ENCODE data around the gene HAGH.

HAGH gene

DNA sequence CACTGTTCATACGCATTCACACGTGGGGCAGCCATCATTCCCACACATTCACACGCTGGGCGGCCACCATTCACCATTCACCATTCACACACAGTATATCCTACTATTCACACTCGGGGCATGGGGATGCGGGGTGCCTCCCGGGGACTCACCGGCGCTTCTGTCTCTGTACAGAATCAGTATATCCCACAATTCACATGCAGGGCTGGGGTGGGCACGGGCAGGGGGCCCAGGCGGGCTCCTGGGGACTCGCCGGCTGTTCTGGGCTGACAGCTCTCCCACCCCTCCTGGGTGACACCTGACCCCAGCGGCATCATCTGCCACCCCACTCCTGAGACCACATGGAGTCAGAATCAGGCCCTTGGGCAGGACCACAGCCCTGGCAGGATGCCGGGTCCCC, 64.9 kb downstream of the HAGH start:
- Histone ChIP-seq H3K9me3 (no peaks in the 10 kb centered on the region), H3K27ac (no peak overlapping the region), H3K4me1 (no peaks in the 10 kb centered on the region), H3K36me3 (peaks cover 62 to 96% (median 93%) of the 10 kb centered on the region in 3 donors), H3K27me3 (no peaks in the 10 kb centered on the region), H3K4me3 (no peak overlapping the region)
- no peak for DNase-seq
- TF ChIP-seq, protein P1, sequence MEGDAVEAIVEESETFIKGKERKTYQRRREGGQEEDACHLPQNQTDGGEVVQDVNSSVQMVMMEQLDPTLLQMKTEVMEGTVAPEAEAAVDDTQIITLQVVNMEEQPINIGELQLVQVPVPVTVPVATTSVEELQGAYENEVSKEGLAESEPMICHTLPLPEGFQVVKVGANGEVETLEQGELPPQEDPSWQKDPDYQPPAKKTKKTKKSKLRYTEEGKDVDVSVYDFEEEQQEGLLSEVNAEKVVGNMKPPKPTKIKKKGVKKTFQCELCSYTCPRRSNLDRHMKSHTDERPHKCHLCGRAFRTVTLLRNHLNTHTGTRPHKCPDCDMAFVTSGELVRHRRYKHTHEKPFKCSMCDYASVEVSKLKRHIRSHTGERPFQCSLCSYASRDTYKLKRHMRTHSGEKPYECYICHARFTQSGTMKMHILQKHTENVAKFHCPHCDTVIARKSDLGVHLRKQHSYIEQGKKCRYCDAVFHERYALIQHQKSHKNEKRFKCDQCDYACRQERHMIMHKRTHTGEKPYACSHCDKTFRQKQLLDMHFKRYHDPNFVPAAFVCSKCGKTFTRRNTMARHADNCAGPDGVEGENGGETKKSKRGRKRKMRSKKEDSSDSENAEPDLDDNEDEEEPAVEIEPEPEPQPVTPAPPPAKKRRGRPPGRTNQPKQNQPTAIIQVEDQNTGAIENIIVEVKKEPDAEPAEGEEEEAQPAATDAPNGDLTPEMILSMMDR (IDR thresholded peaks at IDR 0.05), result no peak
- intact Hi-C loops (cut with DNase I; ENCODE audit: low total_unique reads), result no loop called here

DNA sequence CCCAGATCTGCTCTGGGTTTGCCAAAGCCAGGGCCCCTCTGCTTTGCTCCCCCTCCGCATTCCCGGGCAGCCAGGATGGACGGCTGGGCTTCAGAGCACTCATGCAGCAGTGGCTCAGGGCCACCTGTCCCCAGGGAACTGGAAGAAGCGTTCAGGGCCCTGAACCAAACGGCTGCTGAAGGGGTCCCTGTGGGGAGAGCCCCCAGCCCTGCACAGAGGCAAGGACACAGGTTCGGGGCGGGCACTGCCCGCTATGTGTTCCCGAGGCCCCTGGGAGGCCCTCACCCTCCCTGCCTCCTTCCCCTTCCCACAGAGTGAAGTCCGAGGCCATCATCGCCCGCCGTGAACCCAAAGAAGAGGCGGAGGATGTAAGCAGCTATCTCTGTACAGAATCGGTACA, 65.7 kb downstream of the HAGH start:
- intact Hi-C loops (cut with DNase I; ENCODE audit: low total_unique reads), result no loop called here
- no peak for DNase-seq
- H3K27ac ChIP-seq, result no peak overlapping the region
- TF ChIP-seq, protein P1 (IDR thresholded peaks at IDR 0.05), result no peak
- peaks cover 54 to 88% (median 84%) of the 10 kb centered on the region in 3 donors for H3K36me3 ChIP-seq
- H3K4me1 ChIP-seq, result no peaks in the 10 kb centered on the region
- H3K9me3 ChIP-seq, result no peaks in the 10 kb centered on the region
- no peaks in the 10 kb centered on the region for H3K27me3 ChIP-seq
- no peak overlapping the region for H3K4me3 ChIP-seq

GRCh38 chr16:1759511-1759910, 67.1 kb downstream of the HAGH start:
- no peaks in the 10 kb centered on the region for H3K9me3 ChIP-seq
- no peak for DNase-seq
- H3K4me3 ChIP-seq, result no peak overlapping the region
- H3K27me3 ChIP-seq, result no peaks in the 10 kb centered on the region
- TF ChIP-seq, protein P1 (IDR thresholded peaks at IDR 0.05), result no peak
- peaks cover 48 to 84% (median 74%) of the 10 kb centered on the region in 3 donors for H3K36me3 ChIP-seq
- H3K4me1 ChIP-seq, result no peaks in the 10 kb centered on the region
- no peak overlapping the region for H3K27ac ChIP-seq
- intact Hi-C loops (cut with DNase I; ENCODE audit: low total_unique reads), result no loop called here

DNA sequence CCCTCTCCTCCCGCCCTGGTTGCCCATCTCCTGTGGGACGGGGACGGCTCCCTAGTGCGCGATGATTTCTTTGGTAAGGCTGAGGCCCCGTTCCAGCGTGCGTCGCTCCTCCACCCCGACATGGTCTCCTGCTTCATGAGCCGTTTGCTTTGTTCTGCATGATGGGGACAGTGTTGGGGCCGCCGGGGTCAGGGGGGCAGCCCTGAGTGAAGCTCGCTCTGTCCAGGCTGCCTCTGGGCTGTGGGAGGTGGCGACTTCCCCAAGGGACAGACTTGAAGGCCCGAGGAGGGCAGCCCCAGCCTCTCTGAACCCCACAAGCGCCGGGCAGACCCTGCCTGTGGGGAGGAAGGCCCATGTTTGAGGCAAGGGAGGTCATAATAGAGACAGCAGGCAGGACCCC, 67.7 kb downstream of the HAGH start:
- H3K27ac ChIP-seq, result no peak overlapping the region
- no peaks in the 10 kb centered on the region for H3K4me1 ChIP-seq
- no peaks in the 10 kb centered on the region for H3K27me3 ChIP-seq
- H3K9me3 ChIP-seq, result no peaks in the 10 kb centered on the region
- peaks cover 46 to 84% (median 69%) of the 10 kb centered on the region in 3 donors for H3K36me3 ChIP-seq
- TF ChIP-seq, protein P1 (IDR thresholded peaks at IDR 0.05), result no peak
- intact Hi-C loops (cut with DNase I; ENCODE audit: low total_unique reads), result no loop called here
- DNase-seq, result no peak
- H3K4me3 ChIP-seq, result no peak overlapping the region

DNA sequence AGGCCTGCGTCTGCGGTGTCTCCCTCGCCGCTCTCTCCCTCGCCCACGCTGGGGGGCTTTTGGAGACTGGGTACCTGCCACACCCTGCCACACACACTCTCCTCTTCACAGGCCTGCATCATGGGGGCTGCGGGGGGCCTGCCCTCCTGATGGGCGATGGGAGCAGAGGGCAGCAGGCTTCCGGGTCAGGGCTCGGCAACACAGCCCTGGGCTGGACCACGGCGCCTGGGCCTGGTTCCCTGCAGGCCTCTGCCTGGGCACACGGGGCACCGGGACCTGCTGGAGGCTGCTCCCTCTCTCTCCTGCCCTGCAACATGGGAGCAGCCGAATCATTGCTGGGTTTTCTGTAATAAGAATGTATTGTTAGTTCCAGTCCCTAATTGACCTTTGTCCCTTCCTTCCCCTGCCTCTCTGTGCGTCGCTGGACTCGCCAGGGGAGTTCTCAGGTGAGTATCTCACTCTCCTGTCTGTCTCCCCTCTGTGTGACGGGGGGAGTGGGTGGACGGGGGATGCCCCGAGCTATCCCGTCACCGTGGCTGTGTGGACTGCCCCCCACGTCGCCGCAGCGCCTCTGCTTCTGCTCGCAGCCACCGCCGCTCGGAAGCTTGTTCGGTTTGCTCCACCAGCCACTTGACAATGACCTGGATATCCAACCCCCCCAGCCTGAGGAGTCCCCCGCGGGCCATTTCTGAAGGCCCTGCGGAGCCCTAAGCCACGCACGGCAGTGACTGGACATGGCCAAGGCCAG, 68.7 kb downstream of the HAGH start:
- Histone ChIP-seq H3K4me1 (no peaks in the 10 kb centered on the region), H3K27me3 (no peaks in the 10 kb centered on the region), H3K27ac (no peak overlapping the region), H3K36me3 (peaks cover 41 to 81% (median 60%) of the 10 kb centered on the region in 3 donors), H3K4me3 (no peak overlapping the region), H3K9me3 (no peaks in the 10 kb centered on the region)
- TF ChIP-seq, protein P1 (IDR thresholded peaks at IDR 0.05), result no peak
- intact Hi-C loops (cut with DNase I; ENCODE audit: low total_unique reads), result no loop called here
- DNase-seq, result no peak
